Fibroblast of lung (primary cell): ENCODE measurements around the gene MCM5. TPM values are rescaled to one million over a fixed set of nuclear protein-coding genes. Genes with fewer than 3 reads are reported as not detected.

Source experiments
- DNase-seq, 2 donors: peaks; one replicate each; pipeline versions ENCODE4 v3.0.0 to v3.0.0-alpha.2; 2010; ENCODE audit warnings: low read depth in 2 of 2
- H2AFZ ChIP-seq: 2 replicates; pipeline ENCODE4 v1.5.1; 2012; ENCODE audit warnings: low read length, control low read depth, inconsistent platforms
- H3K27ac ChIP-seq: 2 replicates; pipeline ENCODE4 v1.5.1; 2011; ENCODE audit warnings: low read length, control low read depth; ENCODE audit not compliant: insufficient read depth
- H3K27me3 ChIP-seq: 2 replicates; pipeline ENCODE4 v1.5.1; 2011; ENCODE audit warnings: mild to moderate bottlenecking, low read length; ENCODE audit not compliant: control insufficient read depth, insufficient read depth
- H3K36me3 ChIP-seq: 2 replicates; pipeline ENCODE4 v1.5.1; 2011; ENCODE audit warnings: low read length; ENCODE audit not compliant: control insufficient read depth, insufficient read depth
- H3K4me1 ChIP-seq: 2 replicates; pipeline ENCODE4 v1.5.1; 2011; ENCODE audit warnings: low read length; ENCODE audit not compliant: control insufficient read depth, insufficient read depth; ENCODE audit errors: extremely low read depth
- H3K4me2 ChIP-seq: 2 replicates; pipeline ENCODE4 v1.5.1; 2011; ENCODE audit warnings: low read length, control low read depth; ENCODE audit not compliant: insufficient read depth; ENCODE audit errors: extremely low read depth
- H3K4me3 ChIP-seq, 4 experiments: fragments of 200-600 bp in 1 of 4; sonication (generic) in 1 of 4; replicated peaks in 1 of 4; 2 replicates each; pipeline ENCODE4 v1.5.1; 2011 to 2016; ENCODE audit warnings: low read length in 4 of 4, low read depth in 3 of 4, mild to moderate bottlenecking in 3 of 4, control low read depth in 2 of 4, inconsistent platforms in 1 of 4, mixed read lengths in 1 of 4; ENCODE audit not compliant: insufficient read depth in 1 of 4; ENCODE audit errors: control extremely low read depth in 1 of 4
- H3K79me2 ChIP-seq: 2 replicates; pipeline ENCODE4 v1.5.1; 2012; ENCODE audit warnings: mild to moderate bottlenecking, low read length, inconsistent platforms; ENCODE audit not compliant: control insufficient read depth, insufficient read depth
- H3K9ac ChIP-seq: 2 replicates; pipeline ENCODE4 v1.5.1; 2011; ENCODE audit warnings: mild to moderate bottlenecking, low read length, control low read depth; ENCODE audit not compliant: insufficient read depth
- H3K9me3 ChIP-seq: 2 replicates; pipeline ENCODE4 v1.5.1; 2012; ENCODE audit warnings: low read depth, low read length; ENCODE audit not compliant: control insufficient read depth, insufficient read depth
- H4K20me1 ChIP-seq: 2 replicates; pipeline ENCODE4 v1.5.1; 2011; ENCODE audit warnings: low read length; ENCODE audit not compliant: control insufficient read depth, insufficient read depth; ENCODE audit errors: extremely low read depth
- EZH2 ChIP-seq: IDR thresholded peaks from 2 replicates; pipeline ENCODE4 v1.5.1; 2012; ENCODE audit warnings: low read length, control low read depth, mild to moderate bottlenecking; ENCODE audit errors: missing control alignments
- polyA plus RNA-seq, 2 donors: library from polyadenylated mRNA; depleted of rRNA in 1 of 2; stranded (reverse) in 1 of 2; unstranded in 1 of 2; fragments of >200 nt; gene quantifications; 2 replicates each; pipeline ENCODE4 v1.2.1, GENCODE V29; 2011 to 2012; ENCODE audit warnings: missing spikeins in 1 of 2
- total RNA-seq: library from RNA; depleted of rRNA; stranded (reverse); fragments of >200 nt; gene quantifications from 2 replicates; pipeline ENCODE4 v1.2.1, GENCODE V29; 2014
- TF ChIP-seq, protein P1 (sequence below), 2 donors: IDR thresholded peaks in 1 of 2; conservative IDR thresholded peaks in 1 of 2; 1 replicate in 1 of 2; 2 replicates in 1 of 2; pipeline ENCODE4 v1.5.1; 2011 to 2012; ENCODE audit warnings: low read length in 2 of 2, control low read depth in 1 of 2, inconsistent platforms in 1 of 2, low read depth in 1 of 2, mild to moderate bottlenecking in 1 of 2

The MCM5 gene
- total and polyA plus RNA-seq, 2 donors (not counting 1 experiment from before 2014, with no cell fraction given) = 13.4 to 21.7 TPM

DNA sequence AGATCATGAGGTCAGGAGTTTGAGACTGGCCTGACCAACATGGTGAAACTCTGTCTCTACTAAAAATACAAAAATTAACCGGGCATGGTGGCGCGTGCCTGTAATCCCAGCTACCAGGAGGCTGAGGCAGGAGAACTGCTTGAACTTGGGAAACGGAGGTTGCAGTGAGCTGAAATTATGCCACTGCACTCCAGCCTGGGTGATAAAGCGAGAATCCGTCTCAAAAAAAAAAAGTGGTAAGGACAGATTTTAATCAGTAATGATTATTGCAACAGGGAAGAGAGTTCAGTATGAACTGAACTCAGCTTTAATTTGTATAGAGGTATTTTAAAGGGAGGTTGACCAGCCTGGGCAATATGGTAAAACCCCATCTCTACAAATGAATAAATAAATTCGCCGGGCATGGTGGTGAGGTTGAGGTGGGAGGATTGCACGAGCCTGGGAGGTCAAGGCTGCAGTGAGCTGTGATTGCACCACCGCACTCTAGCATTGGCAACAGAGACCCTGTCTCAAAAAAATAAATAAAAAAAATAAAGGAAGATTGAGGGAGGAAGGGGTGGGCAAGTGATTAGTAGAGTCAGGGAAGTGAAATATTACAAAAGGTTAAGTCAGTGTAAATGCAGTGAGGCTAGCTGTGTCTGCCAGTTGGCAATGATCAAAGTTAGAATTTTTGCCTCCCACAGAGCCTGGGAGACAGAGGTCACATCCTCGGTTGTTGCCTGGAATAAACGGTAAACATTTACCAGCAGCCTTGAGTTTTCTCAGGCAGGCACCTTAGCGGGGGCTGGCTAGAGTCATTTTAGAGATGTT is 2.6 kb upstream of the MCM5 start:
- DNase-seq = peak; percentile 13 to 34
- no peak overlapping the region for H3K9ac ChIP-seq

DNA sequence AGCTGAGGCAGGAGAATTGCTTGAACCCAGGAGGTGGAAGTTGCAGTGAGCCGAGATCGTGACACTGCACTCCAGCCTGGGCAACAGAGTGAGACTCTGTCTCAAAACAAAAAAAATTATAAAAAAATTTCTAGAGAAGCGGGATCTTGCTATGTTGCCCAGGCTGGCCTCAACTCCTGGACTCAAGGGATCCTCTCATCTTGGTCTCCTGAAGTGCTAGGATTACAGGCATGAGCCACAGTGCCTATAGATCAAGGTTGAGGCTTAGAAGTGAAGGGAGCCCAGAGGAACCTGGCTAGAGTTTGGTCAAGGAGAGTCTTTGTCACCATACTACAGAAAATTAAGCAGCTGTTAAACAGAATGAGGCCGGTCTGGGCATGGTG is 1.4 kb upstream of the MCM5 start:
- Histone ChIP-seq H3K27me3 (no peaks in the 10 kb centered on the region), H2AFZ (no peak overlapping the region), H3K4me1 (no peaks in the 10 kb centered on the region), H3K4me2 (no peak overlapping the region), H4K20me1 (no peaks in the 10 kb centered on the region), H3K9ac (no peak overlapping the region), H3K36me3 (peaks cover 3% of the 10 kb centered on the region), H3K9me3 (no peaks in the 10 kb centered on the region), H3K27ac (no peak overlapping the region), H3K79me2 (peaks cover 10% of the 10 kb centered on the region), H3K4me3 (no peak overlapping the region)
- TF ChIP-seq, protein P1, sequence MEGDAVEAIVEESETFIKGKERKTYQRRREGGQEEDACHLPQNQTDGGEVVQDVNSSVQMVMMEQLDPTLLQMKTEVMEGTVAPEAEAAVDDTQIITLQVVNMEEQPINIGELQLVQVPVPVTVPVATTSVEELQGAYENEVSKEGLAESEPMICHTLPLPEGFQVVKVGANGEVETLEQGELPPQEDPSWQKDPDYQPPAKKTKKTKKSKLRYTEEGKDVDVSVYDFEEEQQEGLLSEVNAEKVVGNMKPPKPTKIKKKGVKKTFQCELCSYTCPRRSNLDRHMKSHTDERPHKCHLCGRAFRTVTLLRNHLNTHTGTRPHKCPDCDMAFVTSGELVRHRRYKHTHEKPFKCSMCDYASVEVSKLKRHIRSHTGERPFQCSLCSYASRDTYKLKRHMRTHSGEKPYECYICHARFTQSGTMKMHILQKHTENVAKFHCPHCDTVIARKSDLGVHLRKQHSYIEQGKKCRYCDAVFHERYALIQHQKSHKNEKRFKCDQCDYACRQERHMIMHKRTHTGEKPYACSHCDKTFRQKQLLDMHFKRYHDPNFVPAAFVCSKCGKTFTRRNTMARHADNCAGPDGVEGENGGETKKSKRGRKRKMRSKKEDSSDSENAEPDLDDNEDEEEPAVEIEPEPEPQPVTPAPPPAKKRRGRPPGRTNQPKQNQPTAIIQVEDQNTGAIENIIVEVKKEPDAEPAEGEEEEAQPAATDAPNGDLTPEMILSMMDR (conservative IDR thresholded peaks at IDR 0.05 in 1 of 2, IDR thresholded peaks at IDR 0.05 in 1 of 2; ENCODE audit: low read depth in 1 of 2, low read length in 2 of 2) = no peak
- no peak for TF ChIP-seq EZH2
- DNase-seq = no peak

More for the DNA sequence above, 2.6 kb upstream of the MCM5 start:
- Histone ChIP-seq H3K27ac (no peak overlapping the region), H3K27me3 (no peaks in the 10 kb centered on the region), H2AFZ (no peak overlapping the region), H3K4me1 (no peaks in the 10 kb centered on the region), H3K4me2 (no peak overlapping the region), H4K20me1 (no peaks in the 10 kb centered on the region), H3K9me3 (no peaks in the 10 kb centered on the region), H3K79me2 (peaks cover 10% of the 10 kb centered on the region), H3K36me3 (peaks cover 10% of the 10 kb centered on the region), H3K4me3 (no peak overlapping the region)
- no peak for TF ChIP-seq EZH2
- TF ChIP-seq, protein P1 (conservative IDR thresholded peaks at IDR 0.05 in 1 of 2, IDR thresholded peaks at IDR 0.05 in 1 of 2; ENCODE audit: low read depth in 1 of 2, low read length in 2 of 2) = no peak

DNA sequence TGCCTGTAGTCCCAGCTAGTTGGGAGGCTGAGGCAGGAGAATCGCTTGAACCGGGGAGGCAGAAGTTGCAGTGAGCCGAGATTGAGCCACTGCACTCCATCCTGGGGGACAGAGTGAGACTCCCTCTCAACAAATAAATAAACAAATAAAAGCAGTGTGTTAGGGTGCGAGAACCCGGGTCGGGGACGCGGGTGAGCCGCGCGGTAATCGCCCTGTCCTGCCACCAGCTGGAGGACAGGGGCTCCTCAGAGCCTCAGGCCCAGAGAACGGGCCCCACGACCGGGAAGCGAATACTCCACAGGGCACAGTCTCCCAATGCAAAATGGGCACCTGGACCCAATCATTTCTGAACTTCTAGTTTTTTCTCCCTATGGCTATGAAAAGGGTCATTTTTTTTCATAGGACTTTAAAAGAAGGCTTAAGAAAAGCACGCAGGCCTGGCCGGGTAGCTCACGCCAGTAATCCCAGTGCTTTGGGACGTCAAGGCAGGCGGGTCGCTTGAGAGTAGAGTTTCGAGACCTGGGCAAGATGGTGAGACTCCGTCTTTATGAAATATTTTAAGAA is 744 bp upstream of the MCM5 start:
- H3K4me3 ChIP-seq = peak overlapping the region; percentile 34 to 93 (median 72)
- no peak for DNase-seq
- H3K27me3 ChIP-seq = no peaks in the 10 kb centered on the region
- no peaks in the 10 kb centered on the region for H3K36me3 ChIP-seq
- H2AFZ ChIP-seq = peak overlapping the region; percentile 64
- H3K9ac ChIP-seq = peak overlapping the region; percentile 4
- no peaks in the 10 kb centered on the region for H4K20me1 ChIP-seq
- H3K4me1 ChIP-seq = no peaks in the 10 kb centered on the region
- H3K27ac ChIP-seq = peak overlapping the region; percentile 27
- no peaks in the 10 kb centered on the region for H3K9me3 ChIP-seq
- no peak for TF ChIP-seq EZH2
- H3K4me2 ChIP-seq = peak overlapping the region; percentile 36
- H3K79me2 ChIP-seq = peaks cover 10% of the 10 kb centered on the region
